ENCODE measurements around the gene LPCAT1.

Gene LPCAT1

DNA sequence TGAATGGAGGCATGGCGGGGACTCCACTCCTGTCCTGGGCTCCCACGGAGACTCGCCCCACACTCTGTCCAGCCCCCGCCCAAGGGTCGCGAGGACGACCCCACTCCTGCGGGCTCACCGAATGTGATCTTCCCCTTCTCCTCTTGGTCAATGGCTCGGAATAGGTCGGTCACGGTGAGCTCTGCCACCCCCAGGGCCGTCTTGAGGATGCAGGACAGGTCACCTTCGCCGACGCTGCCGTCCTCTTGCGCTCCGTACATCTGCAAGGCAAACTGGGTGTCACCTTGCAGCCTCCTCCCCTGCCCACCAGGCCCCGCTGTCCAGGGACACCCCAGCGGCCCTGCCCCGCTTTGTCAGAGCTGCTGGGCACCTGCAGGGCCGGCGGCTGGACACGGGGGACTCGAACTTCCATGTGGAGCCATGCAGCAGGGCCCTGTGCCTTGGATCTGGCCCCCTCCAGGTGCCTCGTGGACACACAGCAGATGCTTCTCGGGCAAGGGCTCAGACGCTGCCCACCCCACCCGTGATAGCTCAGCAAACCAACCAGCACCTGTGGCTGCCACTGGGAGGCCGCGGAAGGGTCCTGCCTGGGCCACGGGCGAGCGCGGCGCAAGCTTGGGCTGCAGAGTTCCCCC is 57.0 kb downstream of the LPCAT1 start:
- no peaks in the 10 kb centered on the region for H3K9me2 ChIP-seq (replicated peaks; ENCODE audit: control insufficient read depth, low read length)
- H3K4me2 ChIP-seq (ENCODE audit: low read length), result no peak overlapping the region
- no peaks in the 10 kb centered on the region for H3K9me3 ChIP-seq (ENCODE audit: control insufficient read depth, insufficient read depth, low read length)
- H3K36me3 ChIP-seq (ENCODE audit: control insufficient read depth, low read length), result peaks cover 94% of the 10 kb centered on the region
- no peaks in the 10 kb centered on the region for H3K4me1 ChIP-seq (ENCODE audit: control insufficient read depth, low read length)
- no peak for TF ChIP-seq EZH2phosphoT487 (IDR thresholded peaks at IDR 0.05; ENCODE audit: borderline replicate concordance, low read length)
- TF ChIP-seq, protein P1, sequence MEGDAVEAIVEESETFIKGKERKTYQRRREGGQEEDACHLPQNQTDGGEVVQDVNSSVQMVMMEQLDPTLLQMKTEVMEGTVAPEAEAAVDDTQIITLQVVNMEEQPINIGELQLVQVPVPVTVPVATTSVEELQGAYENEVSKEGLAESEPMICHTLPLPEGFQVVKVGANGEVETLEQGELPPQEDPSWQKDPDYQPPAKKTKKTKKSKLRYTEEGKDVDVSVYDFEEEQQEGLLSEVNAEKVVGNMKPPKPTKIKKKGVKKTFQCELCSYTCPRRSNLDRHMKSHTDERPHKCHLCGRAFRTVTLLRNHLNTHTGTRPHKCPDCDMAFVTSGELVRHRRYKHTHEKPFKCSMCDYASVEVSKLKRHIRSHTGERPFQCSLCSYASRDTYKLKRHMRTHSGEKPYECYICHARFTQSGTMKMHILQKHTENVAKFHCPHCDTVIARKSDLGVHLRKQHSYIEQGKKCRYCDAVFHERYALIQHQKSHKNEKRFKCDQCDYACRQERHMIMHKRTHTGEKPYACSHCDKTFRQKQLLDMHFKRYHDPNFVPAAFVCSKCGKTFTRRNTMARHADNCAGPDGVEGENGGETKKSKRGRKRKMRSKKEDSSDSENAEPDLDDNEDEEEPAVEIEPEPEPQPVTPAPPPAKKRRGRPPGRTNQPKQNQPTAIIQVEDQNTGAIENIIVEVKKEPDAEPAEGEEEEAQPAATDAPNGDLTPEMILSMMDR (IDR thresholded peaks at IDR 0.05; ENCODE audit: low read depth, low read length, poor library complexity, severe bottlenecking), result no peak
- no peaks in the 10 kb centered on the region for H3K79me2 ChIP-seq (ENCODE audit: control insufficient read depth, low read length)
- H3F3A ChIP-seq (ENCODE audit: control insufficient read depth, insufficient read depth), result no peaks in the 10 kb centered on the region
- H3K27me3 ChIP-seq (ENCODE audit: control insufficient read depth, low read length), result no peaks in the 10 kb centered on the region
- H3K27ac ChIP-seq (ENCODE audit: low read depth, low read length), result no peak overlapping the region
- no peaks in the 10 kb centered on the region for H4K20me1 ChIP-seq (ENCODE audit: control insufficient read depth, insufficient read depth, low read depth, low read length)
- no peak overlapping the region for H3K4me3 ChIP-seq (ENCODE audit: low read length)

DNA sequence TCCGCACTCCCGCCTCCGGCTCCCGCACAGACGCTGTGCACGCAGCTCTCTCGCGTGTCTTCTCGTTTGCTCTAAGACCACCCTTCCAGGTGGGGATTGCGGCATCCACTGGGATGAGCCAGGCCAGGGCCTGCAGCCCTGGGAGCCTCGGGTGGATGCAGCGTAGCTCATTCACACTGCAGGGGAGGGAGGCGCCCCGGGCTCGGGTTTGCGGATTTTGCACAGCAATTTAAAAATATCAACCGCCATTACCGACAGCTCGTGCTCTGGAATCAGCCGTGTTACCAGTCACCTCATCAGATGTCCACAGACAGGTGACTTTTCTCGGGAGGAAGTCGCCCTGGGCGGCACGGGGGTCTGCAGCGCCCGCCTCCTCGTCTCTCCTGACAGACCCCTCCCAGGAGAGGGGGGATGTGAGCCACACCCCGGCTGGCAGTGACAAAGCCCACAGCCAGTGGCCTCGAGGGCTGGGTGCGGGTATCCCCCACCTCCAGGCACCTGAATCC is 57.7 kb downstream of the LPCAT1 start:
- Histone ChIP-seq H4K20me1 (ENCODE audit: control insufficient read depth, insufficient read depth, low read depth, low read length) (no peaks in the 10 kb centered on the region), H3K4me1 (ENCODE audit: control insufficient read depth, low read length) (no peaks in the 10 kb centered on the region), H3K36me3 (ENCODE audit: control insufficient read depth, low read length) (peaks cover 94% of the 10 kb centered on the region), H3K27ac (ENCODE audit: low read depth, low read length) (no peak overlapping the region), H3K4me3 (ENCODE audit: low read length) (no peak overlapping the region), H3K27me3 (ENCODE audit: control insufficient read depth, low read length) (no peaks in the 10 kb centered on the region), H3F3A (ENCODE audit: control insufficient read depth, insufficient read depth) (no peaks in the 10 kb centered on the region), H3K9me2 (replicated peaks; ENCODE audit: control insufficient read depth, low read length) (no peaks in the 10 kb centered on the region), H3K4me2 (ENCODE audit: low read length) (no peak overlapping the region), H3K9me3 (ENCODE audit: control insufficient read depth, insufficient read depth, low read length) (no peaks in the 10 kb centered on the region), H3K79me2 (ENCODE audit: control insufficient read depth, low read length) (no peaks in the 10 kb centered on the region)
- TF ChIP-seq, protein P1 (IDR thresholded peaks at IDR 0.05; ENCODE audit: low read depth, low read length, poor library complexity, severe bottlenecking), result no peak
- no peak for TF ChIP-seq EZH2phosphoT487 (IDR thresholded peaks at IDR 0.05; ENCODE audit: borderline replicate concordance, low read length)

DNA sequence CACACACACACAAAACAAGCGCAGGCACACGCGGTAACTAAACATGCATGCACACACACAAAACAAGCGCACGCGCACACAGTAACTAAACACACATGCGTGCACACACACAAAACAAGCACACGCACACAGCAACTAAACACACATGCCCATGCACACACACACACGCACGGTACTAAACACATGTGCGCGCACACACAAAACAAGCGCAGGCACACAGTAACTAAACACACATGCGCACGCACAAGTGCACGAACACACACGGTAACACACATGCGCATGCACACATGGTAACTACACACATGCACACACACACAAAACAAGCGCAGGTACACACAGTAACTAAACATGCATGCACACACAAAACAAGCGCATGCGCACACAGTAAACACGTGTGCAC is 58.6 kb downstream of the LPCAT1 start:
- Histone ChIP-seq H3K79me2 (ENCODE audit: control insufficient read depth, low read length) (no peaks in the 10 kb centered on the region), H3K36me3 (ENCODE audit: control insufficient read depth, low read length) (peaks cover 94% of the 10 kb centered on the region), H3K27me3 (ENCODE audit: control insufficient read depth, low read length) (no peaks in the 10 kb centered on the region), H3K4me1 (ENCODE audit: control insufficient read depth, low read length) (no peaks in the 10 kb centered on the region), H3K27ac (ENCODE audit: low read depth, low read length) (no peak overlapping the region), H3F3A (ENCODE audit: control insufficient read depth, insufficient read depth) (0 out of 2 replicates have a peak, but pooled peaks cover 5% of the 10 kb centered on the region), H4K20me1 (ENCODE audit: control insufficient read depth, insufficient read depth, low read depth, low read length) (no peaks in the 10 kb centered on the region), H3K9me2 (replicated peaks; ENCODE audit: control insufficient read depth, low read length) (no peaks in the 10 kb centered on the region), H3K9me3 (ENCODE audit: control insufficient read depth, insufficient read depth, low read length) (no peaks in the 10 kb centered on the region), H3K4me2 (ENCODE audit: low read length) (no peak overlapping the region), H3K4me3 (ENCODE audit: low read length) (no peak overlapping the region)
- TF ChIP-seq, protein P1 (IDR thresholded peaks at IDR 0.05; ENCODE audit: low read depth, low read length, poor library complexity, severe bottlenecking), result no peak
- no peak for TF ChIP-seq EZH2phosphoT487 (IDR thresholded peaks at IDR 0.05; ENCODE audit: borderline replicate concordance, low read length)
